ENCODE data around the gene TTC12. TPM values are rescaled to one million over a fixed set of nuclear protein-coding genes. Genes with fewer than 3 reads are reported as not detected.
A peak's percentile ranks its signal among the peaks of the same experiment; 100 is the strongest.

The TTC12 gene
- total RNA-seq, 1 donor from 2014 or later, result 21.6 TPM

DNA sequence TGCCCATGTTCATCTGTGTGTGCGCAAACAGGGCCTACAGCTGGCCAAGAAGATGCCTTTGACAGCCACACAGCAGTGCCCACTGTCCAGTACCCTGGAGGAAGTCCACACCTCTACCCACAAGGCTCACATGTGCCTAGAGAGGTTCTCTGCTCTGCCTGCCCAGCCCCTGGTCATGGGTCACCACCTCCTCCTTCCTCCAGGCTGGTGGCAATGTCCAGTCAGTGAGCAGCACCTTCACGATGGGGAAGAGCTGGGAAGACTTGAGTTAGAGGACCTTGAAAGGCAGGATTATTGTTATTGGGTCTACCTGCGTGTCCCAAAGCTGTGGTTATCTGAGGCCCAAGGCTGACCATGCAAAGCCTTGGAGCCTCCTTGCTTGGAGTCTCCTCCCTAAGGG lies 28.4 kb upstream of the TTC12 start:
- Mint-ChIP-seq H3K27ac (ENCODE audit: unreplicated experiment) (no peak overlapping the region), H3K27me3 (ENCODE audit: low read depth) (peaks cover 4% of the 10 kb centered on the region), H3K9me3 (no peaks in the 10 kb centered on the region), H3K36me3 (ENCODE audit: low read depth) (no peaks in the 10 kb centered on the region), H3K4me3 (no peak overlapping the region), H3K4me1 (peaks cover 18% of the 10 kb centered on the region)
- no peak for TF ChIP-seq CTCF (conservative IDR thresholded peaks at IDR 0.05)
- DNase-seq (ENCODE audit: low read depth, low spot score), result no peak

DNA sequence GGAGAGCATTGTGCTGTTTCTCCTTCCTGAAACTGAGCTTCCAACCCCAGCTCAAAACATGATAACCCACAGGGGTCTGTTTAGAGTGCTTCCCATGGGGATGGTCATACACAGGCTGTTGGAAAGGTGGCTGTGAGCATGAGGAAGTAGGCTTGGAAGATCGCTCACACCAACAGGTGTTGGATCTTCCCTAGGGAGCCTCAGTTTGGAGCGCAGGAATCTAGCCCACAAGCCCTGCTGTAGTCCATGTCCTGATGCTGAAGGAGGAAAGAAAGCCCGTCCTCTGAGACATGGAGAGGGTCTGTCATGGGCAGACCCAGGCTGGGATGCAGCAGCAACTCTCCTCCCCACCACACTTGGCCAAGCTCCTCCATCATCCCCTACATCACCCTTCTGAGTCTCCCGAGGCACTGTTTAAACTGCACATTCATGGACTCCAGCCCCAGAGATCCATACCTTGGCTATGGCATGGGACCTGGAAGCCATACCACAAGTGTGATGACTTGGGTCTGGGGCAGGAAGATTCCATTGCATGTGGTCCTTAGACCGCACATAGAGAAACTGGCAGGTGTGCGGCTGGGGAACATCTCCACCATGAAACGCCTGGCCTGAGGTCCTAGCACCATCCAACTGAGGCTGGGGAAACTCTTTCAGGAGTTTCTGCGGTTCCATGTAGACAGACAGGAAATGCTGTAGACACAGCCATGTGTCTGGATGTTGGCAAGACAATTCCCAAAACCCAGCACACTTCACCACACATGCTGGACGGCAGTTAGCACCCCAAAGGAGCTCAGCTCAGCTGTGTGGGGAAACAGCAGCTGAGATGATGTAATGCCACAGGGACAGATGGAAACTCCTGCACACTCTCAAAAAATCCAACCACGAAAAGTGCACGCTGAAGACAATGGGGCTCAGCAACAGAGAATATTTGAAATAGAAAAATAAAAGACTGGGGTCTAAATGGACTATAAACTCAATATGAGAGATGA lies 27.6 kb upstream of the TTC12 start:
- Mint-ChIP-seq H3K27ac (ENCODE audit: unreplicated experiment) (no peak overlapping the region), H3K36me3 (ENCODE audit: low read depth) (no peaks in the 10 kb centered on the region), H3K27me3 (ENCODE audit: low read depth) (peaks cover 7% of the 10 kb centered on the region), H3K4me1 (peaks cover 18% of the 10 kb centered on the region), H3K4me3 (no peak overlapping the region), H3K9me3 (no peaks in the 10 kb centered on the region)
- no peak for TF ChIP-seq CTCF (conservative IDR thresholded peaks at IDR 0.05)
- DNase-seq (ENCODE audit: low read depth, low spot score), result no peak

DNA sequence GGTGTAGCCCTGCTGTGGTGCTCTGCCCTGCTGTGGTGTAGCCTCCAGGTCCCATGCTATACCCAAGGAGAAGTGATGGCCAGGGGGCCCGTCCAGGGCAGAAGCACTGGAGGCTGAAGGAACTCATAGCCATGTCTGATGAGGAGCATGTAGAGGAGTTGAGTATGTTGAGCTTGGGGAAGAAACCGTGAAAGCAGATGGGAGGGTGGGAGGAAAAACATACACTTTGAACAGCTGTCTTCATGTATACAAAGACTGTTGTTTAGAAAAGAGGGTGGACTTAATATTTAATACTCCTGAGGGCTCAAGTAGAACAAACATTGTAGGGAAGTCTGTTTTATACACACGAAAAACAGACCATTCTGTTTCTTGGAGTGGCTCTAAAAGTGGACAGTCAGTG lies 26.6 kb upstream of the TTC12 start:
- DNase-seq (ENCODE audit: low read depth, low spot score), result no peak
- H3K4me3 Mint-ChIP-seq, result no peak overlapping the region
- no peak for TF ChIP-seq CTCF (conservative IDR thresholded peaks at IDR 0.05)
- H3K36me3 Mint-ChIP-seq (ENCODE audit: low read depth), result no peaks in the 10 kb centered on the region
- peaks cover 18% of the 10 kb centered on the region for H3K4me1 Mint-ChIP-seq
- peak overlapping the region; percentile 93 for H3K27ac Mint-ChIP-seq (ENCODE audit: unreplicated experiment)
- peaks cover 7% of the 10 kb centered on the region for H3K27me3 Mint-ChIP-seq (ENCODE audit: low read depth)
- H3K9me3 Mint-ChIP-seq, result no peaks in the 10 kb centered on the region

GRCh38 chr11:113288286-113288863 lies 26.0 kb upstream of the TTC12 start:
- H3K36me3 Mint-ChIP-seq (ENCODE audit: low read depth), result no peaks in the 10 kb centered on the region
- no peak overlapping the region for H3K27ac Mint-ChIP-seq (ENCODE audit: unreplicated experiment)
- peaks cover 20% of the 10 kb centered on the region for H3K4me1 Mint-ChIP-seq
- peaks cover 7% of the 10 kb centered on the region for H3K27me3 Mint-ChIP-seq (ENCODE audit: low read depth)
- no peaks in the 10 kb centered on the region for H3K9me3 Mint-ChIP-seq
- TF ChIP-seq CTCF (conservative IDR thresholded peaks at IDR 0.05), result no peak
- DNase-seq (ENCODE audit: low read depth, low spot score), result no peak
- H3K4me3 Mint-ChIP-seq, result no peak overlapping the region

GRCh38 chr11:113289431-113290187 lies 24.8 kb upstream of the TTC12 start:
- Mint-ChIP-seq H3K27me3 (ENCODE audit: low read depth) (peaks cover 9% of the 10 kb centered on the region), H3K4me1 (peaks cover 28% of the 10 kb centered on the region), H3K4me3 (no peak overlapping the region), H3K9me3 (no peaks in the 10 kb centered on the region), H3K36me3 (ENCODE audit: low read depth) (no peaks in the 10 kb centered on the region), H3K27ac (ENCODE audit: unreplicated experiment) (no peak overlapping the region)
- TF ChIP-seq CTCF (conservative IDR thresholded peaks at IDR 0.05), result peak; percentile 98
- DNase-seq (ENCODE audit: low read depth, low spot score), result peak; percentile 77

All from neural crest cell (in vitro differentiated cells).